ENCODE data around the gene ATP2A1.

GRCh38 chr16:28880589-28880915, 2.3 kb downstream of the ATP2A1 start:
- no peak for TF ChIP-seq CTCF (IDR thresholded peaks at IDR 0.05)
- TF ChIP-seq POLR2AphosphoS5 (IDR thresholded peaks at IDR 0.05) = no peak
